Activated CD4-positive, alpha-beta memory T cell treated with anti-CD3 and anti-CD28 coated beads for 36 hours (primary cell): ENCODE results near the gene MANF. TPM values are rescaled to one million over a fixed set of nuclear protein-coding genes. Genes with fewer than 3 reads are reported as not detected.
"Not testable (repeated sequence)": the region's sequence is repeated elsewhere in the genome, so short reads cannot be mapped to it uniquely, and the experiment has no call there.

ENCODE experiments used
- CTCF ChIA-PET: fragments of 350-600 bp; sonication (Branson Sonifier 250); formaldehyde crosslinking; loops from one replicate; lab custom pipeline; 2021; ENCODE audit warnings: antibody characterized with exemption, inconsistent platforms; lab: Charles Lee
- POLR2A ChIA-PET: fragments of 350-600 bp; sonication (Branson Sonifier 250); formaldehyde crosslinking; loops from one replicate; lab custom pipeline; 2021; ENCODE audit warnings: antibody characterized with exemption; lab: Charles Lee
- DNase-seq: peaks from one replicate; pipeline ENCODE4 v3.0.0-alpha.2; 2020
- H3K27ac Mint-ChIP-seq: one replicate; pipeline ENCODE4 v1.8.0; 2021; ENCODE audit warnings: mixed read lengths
- H3K27me3 Mint-ChIP-seq: one replicate; pipeline ENCODE4 v1.8.0; 2021; ENCODE audit warnings: mixed read lengths
- H3K36me3 Mint-ChIP-seq: one replicate; pipeline ENCODE4 v1.8.0; 2021; ENCODE audit warnings: mixed read lengths
- H3K4me1 Mint-ChIP-seq: one replicate; pipeline ENCODE4 v1.8.0; 2021; ENCODE audit warnings: low read depth, mixed read lengths
- H3K4me3 Mint-ChIP-seq: one replicate; pipeline ENCODE4 v1.8.0; 2021; ENCODE audit warnings: mild to moderate bottlenecking, mixed read lengths
- H3K9me3 Mint-ChIP-seq: one replicate; pipeline ENCODE4 v1.8.0; 2021; ENCODE audit warnings: mixed read lengths
- intact Hi-C: fragments of 100-400 bp; cut with micrococcal nuclease; formaldehyde crosslinking; loops from one replicate; pipeline ENCODE4 v1.15.1; 2023
- total RNA-seq, 2 experiments: library from RNA; stranded (reverse); gene quantifications; one replicate each; pipeline ENCODE4 v1.2.3, GENCODE V29; 2021

MANF gene
- total RNA-seq, 2 experiments from 2014 or later = 151 to 162 TPM

DNA sequence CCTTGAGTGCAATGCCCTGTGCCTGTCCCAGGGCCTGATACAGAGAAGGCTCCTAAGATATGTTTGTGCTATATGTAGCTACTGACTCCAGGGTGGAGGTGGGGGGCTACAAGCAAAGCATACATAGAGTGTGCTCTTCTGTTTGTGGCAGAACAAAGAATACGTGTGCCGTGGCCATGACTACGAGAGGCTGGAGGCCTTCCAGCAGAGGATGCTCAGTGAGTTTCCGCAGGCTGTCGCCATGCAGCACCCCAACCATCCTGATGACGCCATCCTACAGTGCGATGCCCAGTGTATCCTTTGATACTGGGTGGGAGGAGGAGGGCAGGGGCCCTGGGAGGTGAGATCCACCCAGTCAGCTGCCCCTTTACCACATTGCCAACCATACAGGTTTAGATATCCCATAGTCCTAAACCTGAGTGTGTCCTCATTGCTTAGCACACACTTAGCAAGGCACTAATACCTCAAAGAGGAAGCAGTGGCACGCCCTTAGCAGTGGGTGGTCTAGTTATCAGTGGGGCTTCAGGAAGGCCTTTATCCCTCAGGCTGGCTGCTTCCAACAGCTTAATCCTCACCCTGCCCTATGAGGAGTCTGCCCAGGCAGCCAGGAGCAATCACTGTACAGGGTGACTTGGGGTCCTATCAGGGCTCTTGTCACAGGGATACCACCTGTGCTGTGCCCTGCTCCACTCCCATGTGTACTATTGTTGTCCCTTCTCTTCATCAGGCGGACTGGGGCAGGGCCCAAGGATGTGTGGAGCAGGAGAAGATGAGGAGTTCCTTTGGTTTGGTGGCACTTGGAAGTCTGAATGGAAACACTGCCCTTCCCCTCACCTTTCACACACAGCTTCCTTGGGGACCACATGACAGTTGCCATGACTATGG, 30.1 kb upstream of the MANF start:
- CTCF ChIA-PET = interaction anchor here (1.1 kb wide), 1 partner anchor 383 kb away, joined by 3 read pairs; no protein-coding TSS in a partner anchor
- Mint-ChIP-seq H3K4me3 (no peak overlapping the region), H3K36me3 (no peaks in the 10 kb centered on the region), H3K27me3 (no peaks in the 10 kb centered on the region), H3K9me3 (no peaks in the 10 kb centered on the region), H3K27ac (no peak overlapping the region), H3K4me1 (no peaks in the 10 kb centered on the region)
- intact Hi-C loops = no loop called here
- no peak for DNase-seq
- POLR2A ChIA-PET = no interaction called here

DNA sequence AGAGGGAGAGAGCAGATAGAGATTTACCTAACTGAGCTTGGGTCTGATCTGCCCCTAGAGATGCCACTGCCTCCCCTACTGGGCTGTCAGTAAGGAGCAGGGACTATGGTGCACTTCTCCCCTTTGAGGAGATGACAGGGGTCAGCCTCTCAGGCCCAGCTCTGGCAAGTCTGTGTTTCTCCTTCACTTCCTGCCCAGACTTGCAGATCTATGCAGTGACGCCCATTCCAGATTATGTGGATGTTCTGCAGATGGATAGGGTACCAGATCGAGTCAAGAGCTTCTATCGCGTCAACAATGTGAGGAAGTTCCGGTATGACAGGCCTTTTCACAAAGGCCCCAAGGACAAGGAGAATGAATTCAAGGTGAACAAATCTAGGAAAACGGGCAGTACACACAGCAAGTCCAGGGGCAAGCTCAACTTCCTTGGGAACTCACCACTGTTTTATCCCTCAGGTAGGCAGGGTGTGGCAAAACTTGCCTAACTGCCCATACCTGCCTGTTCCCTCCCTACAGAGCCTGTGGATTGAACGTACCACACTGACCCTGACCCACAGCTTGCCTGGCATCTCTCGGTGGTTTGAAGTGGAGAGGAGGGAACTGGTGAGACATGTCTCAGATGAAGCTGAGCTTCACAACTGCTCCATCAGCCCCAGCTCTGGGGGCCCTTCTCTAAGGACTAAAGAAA, 29.1 kb upstream of the MANF start:
- intact Hi-C loops = no loop called here
- H3K4me1 Mint-ChIP-seq = no peaks in the 10 kb centered on the region
- no peaks in the 10 kb centered on the region for H3K9me3 Mint-ChIP-seq
- no peaks in the 10 kb centered on the region for H3K27me3 Mint-ChIP-seq
- H3K36me3 Mint-ChIP-seq = no peaks in the 10 kb centered on the region
- no peak overlapping the region for H3K27ac Mint-ChIP-seq
- DNase-seq = no peak
- POLR2A ChIA-PET = no interaction called here
- CTCF ChIA-PET = no interaction called here
- no peak overlapping the region for H3K4me3 Mint-ChIP-seq

DNA sequence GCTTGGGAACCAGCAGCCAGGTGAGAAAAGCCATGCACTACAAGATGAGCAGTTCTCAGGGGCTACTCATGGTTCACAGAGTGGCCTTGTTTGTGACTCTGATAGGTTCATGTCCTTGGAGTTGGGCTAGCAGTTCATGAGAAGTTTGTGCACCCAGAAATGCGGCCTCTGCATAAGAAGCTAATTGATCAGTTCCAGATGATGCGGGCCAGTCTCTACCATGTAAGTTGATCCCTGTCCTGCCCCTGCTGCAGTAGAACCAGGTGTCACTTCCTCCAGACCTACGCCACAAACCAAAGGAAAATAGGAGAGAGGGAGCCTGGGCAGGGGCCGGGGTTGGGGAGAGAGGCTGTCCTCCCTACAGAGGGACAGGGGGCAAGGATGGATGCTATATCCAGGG, 27.2 kb upstream of the MANF start:
- POLR2A ChIA-PET = no interaction called here
- no peaks in the 10 kb centered on the region for H3K4me1 Mint-ChIP-seq

GRCh38 chr3:51358981-51359380, 26.1 kb upstream of the MANF start:
- Mint-ChIP-seq H3K27me3 (no peaks in the 10 kb centered on the region), H3K9me3 (peaks cover 5% of the 10 kb centered on the region), H3K4me1 (no peaks in the 10 kb centered on the region), H3K4me3 (no peak overlapping the region), H3K36me3 (peaks cover 5% of the 10 kb centered on the region), H3K27ac (no peak overlapping the region)
- DNase-seq = no peak
- ChIA-PET CTCF (interaction anchor here (0.9 kb wide), 1 partner anchor 11 kb away, joined by 3 read pairs; no protein-coding TSS in a partner anchor), POLR2A (no interaction called here)
- intact Hi-C loops = no loop called here

More for the DNA sequence above, 27.2 kb upstream of the MANF start:
- no peak for DNase-seq
- Mint-ChIP-seq H3K27ac (no peak overlapping the region), H3K9me3 (no peaks in the 10 kb centered on the region), H3K4me3 (no peak overlapping the region), H3K36me3 (peaks cover 2% of the 10 kb centered on the region), H3K27me3 (no peaks in the 10 kb centered on the region)
- intact Hi-C loops = no loop called here
- CTCF ChIA-PET = no interaction called here

DNA sequence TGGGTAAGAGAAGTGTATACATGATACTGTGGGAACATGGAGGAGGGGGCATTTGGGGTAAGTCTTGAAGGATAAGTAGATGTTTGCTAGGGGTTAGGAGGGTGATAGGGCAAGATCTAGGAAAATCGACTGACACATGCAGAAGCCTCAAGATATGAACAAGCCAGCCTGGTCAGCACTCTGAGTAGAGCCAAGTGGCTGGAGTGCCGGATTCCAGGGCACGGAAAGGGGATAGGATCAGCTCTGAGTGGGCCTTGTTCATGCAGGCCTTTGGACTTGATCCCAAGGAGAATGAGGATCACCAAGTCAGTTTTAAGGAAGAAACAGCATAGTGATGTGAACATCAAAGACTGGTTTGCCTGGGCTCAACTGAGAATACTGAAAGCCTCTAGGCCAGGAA, 24.3 kb upstream of the MANF start:
- CTCF ChIA-PET = no interaction called here
- H3K4me1 Mint-ChIP-seq = no peaks in the 10 kb centered on the region
- H3K36me3 Mint-ChIP-seq = peaks cover 5% of the 10 kb centered on the region

GRCh38 chr3:51361746-51362145, 23.3 kb upstream of the MANF start:
- POLR2A ChIA-PET = no interaction called here
- CTCF ChIA-PET = interaction anchor here (1.3 kb wide), 1 partner anchor 390 kb away, joined by 3 read pairs; no protein-coding TSS in a partner anchor
- no peaks in the 10 kb centered on the region for H3K27me3 Mint-ChIP-seq
- no peak for DNase-seq
- H3K4me1 Mint-ChIP-seq = no peaks in the 10 kb centered on the region
- intact Hi-C loops = no loop called here
- H3K4me3 Mint-ChIP-seq = no peak overlapping the region
- peaks cover 7% of the 10 kb centered on the region for H3K9me3 Mint-ChIP-seq
- no peak overlapping the region for H3K27ac Mint-ChIP-seq
- H3K36me3 Mint-ChIP-seq = peaks cover 5% of the 10 kb centered on the region

More for the DNA sequence above, 24.3 kb upstream of the MANF start:
- Mint-ChIP-seq H3K9me3 (peaks cover 7% of the 10 kb centered on the region), H3K27ac (no peak overlapping the region), H3K27me3 (no peaks in the 10 kb centered on the region), H3K4me3 (no peak overlapping the region)
- POLR2A ChIA-PET = no interaction called here
- intact Hi-C loops = no loop called here
- no peak for DNase-seq

DNA sequence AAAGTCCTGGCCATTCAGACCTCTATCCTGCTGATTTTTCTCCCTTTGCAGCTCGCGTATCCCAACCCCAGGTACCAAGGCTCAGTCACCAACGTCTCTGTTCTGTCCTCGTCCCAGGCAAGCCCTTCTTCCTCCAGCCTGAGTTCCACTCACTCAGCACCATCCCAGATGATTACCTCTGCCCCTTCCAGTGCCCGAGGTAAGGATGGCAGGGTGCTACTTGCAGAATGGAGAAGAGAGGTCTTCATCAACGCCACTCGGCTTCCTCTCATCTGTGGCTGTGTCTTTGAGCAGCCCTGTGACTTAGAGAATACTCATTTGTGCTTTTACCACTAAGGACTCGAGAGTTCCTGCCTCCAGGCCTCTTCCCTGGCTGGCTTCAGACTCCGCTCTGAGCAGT, 22.6 kb upstream of the MANF start:
- Mint-ChIP-seq H3K9me3 (peaks cover 7% of the 10 kb centered on the region), H3K27me3 (no peaks in the 10 kb centered on the region), H3K4me3 (no peak overlapping the region), H3K27ac (no peak overlapping the region), H3K36me3 (peaks cover 5% of the 10 kb centered on the region), H3K4me1 (no peaks in the 10 kb centered on the region)
- intact Hi-C loops = no loop called here
- no peak for DNase-seq
- CTCF ChIA-PET = interaction anchor here (1.3 kb wide), 1 partner anchor 391 kb away, joined by 3 read pairs; no protein-coding TSS in a partner anchor
- POLR2A ChIA-PET = no interaction called here

DNA sequence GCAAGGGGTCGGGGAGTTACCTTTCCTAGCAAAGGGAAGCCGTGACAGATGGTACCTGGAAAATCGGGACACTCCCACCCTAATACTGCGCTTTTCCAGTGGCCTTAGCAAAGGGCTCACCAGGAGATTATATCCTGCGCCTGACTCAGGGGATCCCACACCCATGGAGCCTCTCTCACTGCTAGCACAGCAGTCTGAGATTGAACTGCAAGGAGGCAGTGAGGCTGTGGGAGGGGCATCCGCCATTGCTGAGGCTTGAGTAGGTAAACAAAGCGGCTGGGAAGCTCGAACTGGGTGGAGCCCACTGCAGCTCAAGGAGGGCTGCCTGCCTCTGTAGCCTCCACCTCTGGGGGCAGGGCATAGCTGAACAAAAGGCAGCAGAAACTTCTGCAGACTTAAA, 16.8 kb upstream of the MANF start:
- intact Hi-C loops, H3K4me3 Mint-ChIP-seq, H3K27ac Mint-ChIP-seq, H3K9me3 Mint-ChIP-seq, H3K4me1 Mint-ChIP-seq, H3K36me3 Mint-ChIP-seq, H3K27me3 Mint-ChIP-seq, POLR2A ChIA-PET, DNase-seq: not testable (repeated sequence)
- CTCF ChIA-PET = interaction anchor here (0.6 kb wide), 1 partner anchor 254 kb away, joined by 5 read pairs; no protein-coding TSS in a partner anchor

DNA sequence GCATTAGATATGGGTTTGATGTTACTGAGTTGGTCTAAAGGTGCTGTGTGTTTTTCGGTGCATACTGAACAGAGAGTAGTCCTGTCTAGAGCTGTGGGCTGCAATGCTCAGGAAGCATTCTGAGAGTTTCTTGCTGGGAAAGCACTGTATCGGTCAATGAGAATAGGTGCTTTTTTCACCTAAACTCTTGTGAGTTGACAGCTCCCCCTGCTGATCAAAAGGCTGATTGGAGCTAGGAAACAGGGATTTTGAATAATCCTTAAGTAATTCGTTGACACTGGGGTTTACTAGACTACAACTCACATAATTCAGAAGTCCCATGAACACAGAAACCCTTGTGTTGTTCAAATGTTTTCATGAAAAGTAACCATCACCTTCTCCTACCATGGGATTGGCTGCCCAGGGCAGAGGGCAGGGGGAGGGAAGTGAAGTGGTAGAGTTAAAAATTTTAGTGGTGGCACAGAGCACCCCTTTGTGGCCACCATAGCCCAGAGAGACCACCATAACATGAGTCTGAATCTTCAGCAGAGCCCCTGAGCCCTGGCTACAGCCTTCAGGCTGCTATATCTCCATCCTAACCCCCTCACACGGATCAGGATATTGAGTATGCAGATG, 13.0 kb upstream of the MANF start:
- Mint-ChIP-seq H3K4me1 (no peaks in the 10 kb centered on the region), H3K27ac (no peak overlapping the region), H3K9me3 (no peaks in the 10 kb centered on the region), H3K27me3 (peaks cover 4% of the 10 kb centered on the region), H3K36me3 (no peaks in the 10 kb centered on the region), H3K4me3 (no peak overlapping the region)
- ChIA-PET POLR2A (no interaction called here), CTCF (interaction anchor here (0.7 to 3.6 kb wide), 14 partner anchors 8 to 822 kb away, joined by 3 to 41 read pairs (median 4); partner anchors contain the start of gene MAPKAPK3)
- peak; percentile 63 for DNase-seq
- intact Hi-C loops = loop anchor here (1.0 to 10.0 kb wide), 4 partner anchors 267 to 756 kb away; no protein-coding TSS in a partner anchor

- Mint-ChIP-seq H3K27me3 (no peaks in the 10 kb centered on the region), H3K27ac (no peak overlapping the region), H3K4me3 (no peak overlapping the region), H3K36me3 (no peaks in the 10 kb centered on the region), H3K9me3 (no peaks in the 10 kb centered on the region), H3K4me1 (no peaks in the 10 kb centered on the region)
- intact Hi-C loops = loop anchor here (2.0 to 10.0 kb wide), 3 partner anchors 269 to 697 kb away; no protein-coding TSS in a partner anchor
- CTCF ChIA-PET = interaction anchor here (1.0 kb wide), 1 partner anchor 402 kb away, joined by 3 read pairs; no protein-coding TSS in a partner anchor
- POLR2A ChIA-PET = no interaction called here
- no peak for DNase-seq
Measured at GRCh38 chr3:51373658-51374421, 11.3 kb upstream of the MANF start.

GRCh38 chr3:51374456-51374855, 10.6 kb upstream of the MANF start:
- Mint-ChIP-seq H3K27me3 (no peaks in the 10 kb centered on the region), H3K9me3 (no peaks in the 10 kb centered on the region), H3K4me1 (no peaks in the 10 kb centered on the region), H3K4me3 (no peak overlapping the region), H3K36me3 (no peaks in the 10 kb centered on the region), H3K27ac (no peak overlapping the region)
- POLR2A ChIA-PET = interaction anchor here (0.8 kb wide), 1 partner anchor 10 kb away, joined by 3 read pairs; no protein-coding TSS in a partner anchor
- CTCF ChIA-PET = no interaction called here
- DNase-seq = no peak
- intact Hi-C loops = loop anchor here (5.0 to 10.0 kb wide), 2 partner anchors 270 to 697 kb away; no protein-coding TSS in a partner anchor
